ENCODE measurements around the gene FAM78B. TPM values are rescaled to one million over a fixed set of nuclear protein-coding genes. Genes with fewer than 3 reads are reported as not detected.
A peak's percentile ranks its signal among the peaks of the same experiment; 100 is the strongest.

Gene FAM78B
- total RNA-seq, 1 donor from 2014 or later, result 1.9 TPM

DNA sequence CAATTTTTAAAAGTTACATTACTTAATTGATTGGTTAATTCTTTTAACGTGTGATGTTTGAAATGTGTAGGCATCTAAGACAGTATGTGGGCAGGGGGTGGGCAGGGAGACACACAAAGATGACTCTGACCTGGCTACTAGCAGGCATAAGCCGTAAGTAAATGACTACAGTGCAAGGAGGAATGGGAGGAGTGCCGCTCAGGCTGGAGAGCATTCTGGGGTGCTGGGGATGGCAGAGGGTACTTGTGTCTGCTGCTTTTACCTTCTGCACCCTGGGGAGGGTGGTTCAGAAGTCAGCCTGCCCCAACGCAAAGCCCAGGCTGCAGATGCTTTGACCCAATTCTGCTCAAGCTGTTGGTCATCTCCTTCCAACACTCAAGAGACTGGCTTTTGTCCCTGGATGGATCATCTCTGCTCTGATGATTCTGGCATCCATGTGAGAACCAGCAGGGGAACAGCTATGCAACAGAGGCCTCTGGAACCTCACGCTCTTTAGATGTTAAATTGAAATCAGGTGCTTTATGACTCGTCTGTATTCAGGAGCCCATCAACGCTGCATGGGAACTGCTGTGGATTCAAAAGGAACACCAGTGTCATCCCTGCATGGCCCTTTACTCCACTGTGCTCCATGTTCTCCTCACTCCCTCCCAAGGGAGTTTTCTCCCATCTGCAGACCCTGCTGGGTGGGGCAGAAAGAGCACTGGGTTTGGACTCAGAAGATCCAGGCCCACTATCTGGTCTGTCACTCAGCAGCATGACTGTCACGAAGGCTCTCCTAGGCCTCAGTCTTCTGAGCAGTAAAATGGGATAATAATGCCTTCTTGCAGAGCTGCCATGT lies 78.8 kb downstream of the FAM78B start:
- peak; percentile 44 for DNase-seq
- no peaks in the 10 kb centered on the region for H3K36me3 Mint-ChIP-seq (ENCODE audit: low read depth)
- peaks cover 3% of the 10 kb centered on the region for H3K27me3 Mint-ChIP-seq
- intact Hi-C loops (cut with micrococcal nuclease), result no loop called here
- H3K27ac Mint-ChIP-seq, result no peak overlapping the region
- H3K4me1 Mint-ChIP-seq, result peaks cover 14% of the 10 kb centered on the region
- peaks cover 3% of the 10 kb centered on the region for H3K9me3 Mint-ChIP-seq
- H3K4me3 Mint-ChIP-seq, result no peak overlapping the region

DNA sequence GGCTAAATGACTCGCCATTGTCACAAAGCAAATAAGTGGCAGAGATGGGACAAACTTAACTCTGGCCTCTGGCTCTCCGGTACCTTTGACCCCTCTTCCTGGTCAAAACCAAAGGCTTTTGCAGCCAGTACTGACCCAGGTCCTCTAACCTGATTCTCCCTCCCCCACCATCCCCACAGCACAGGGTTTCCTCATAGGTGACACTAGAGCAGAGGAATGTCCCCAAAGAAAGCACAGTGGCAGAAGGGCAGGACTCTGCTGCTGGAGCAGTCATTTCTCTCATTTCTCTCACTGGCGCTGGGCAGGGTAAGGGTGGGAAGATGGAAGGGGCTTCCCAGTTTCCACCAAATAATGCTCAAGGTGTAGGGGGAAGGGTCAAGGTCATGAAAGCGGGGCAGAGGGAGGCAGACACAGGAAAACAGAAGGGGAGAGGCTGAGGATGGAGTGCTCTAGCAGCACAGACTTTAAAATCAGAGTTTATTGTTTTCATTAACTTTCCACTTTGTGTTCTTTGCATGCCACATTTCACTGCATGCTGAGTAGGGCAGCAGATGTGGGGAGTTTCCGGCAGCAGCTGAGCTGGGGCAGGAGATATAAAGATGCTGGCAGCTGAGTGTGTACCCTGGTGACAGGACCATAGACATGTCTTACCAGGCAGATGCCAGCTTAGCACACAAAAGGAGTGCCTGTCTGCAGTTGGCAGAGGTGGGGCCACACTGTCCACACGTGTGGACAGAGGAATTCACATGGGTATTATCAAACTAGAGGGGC lies 80.5 kb downstream of the FAM78B start:
- Mint-ChIP-seq H3K4me1 (peaks cover 20% of the 10 kb centered on the region), H3K4me3 (no peak overlapping the region), H3K27ac (no peak overlapping the region), H3K9me3 (peaks cover 9% of the 10 kb centered on the region), H3K27me3 (no peaks in the 10 kb centered on the region), H3K36me3 (ENCODE audit: low read depth) (no peaks in the 10 kb centered on the region)
- DNase-seq, result no peak
- intact Hi-C loops (cut with micrococcal nuclease), result no loop called here

GRCh38 chr1:166084613-166085012 lies 82.2 kb downstream of the FAM78B start:
- intact Hi-C loops (cut with micrococcal nuclease), result no loop called here
- Mint-ChIP-seq H3K36me3 (ENCODE audit: low read depth) (no peaks in the 10 kb centered on the region), H3K4me3 (no peak overlapping the region), H3K9me3 (peaks cover 6% of the 10 kb centered on the region), H3K27ac (no peak overlapping the region), H3K27me3 (no peaks in the 10 kb centered on the region), H3K4me1 (peaks cover 30% of the 10 kb centered on the region)
- DNase-seq, result no peak

DNA sequence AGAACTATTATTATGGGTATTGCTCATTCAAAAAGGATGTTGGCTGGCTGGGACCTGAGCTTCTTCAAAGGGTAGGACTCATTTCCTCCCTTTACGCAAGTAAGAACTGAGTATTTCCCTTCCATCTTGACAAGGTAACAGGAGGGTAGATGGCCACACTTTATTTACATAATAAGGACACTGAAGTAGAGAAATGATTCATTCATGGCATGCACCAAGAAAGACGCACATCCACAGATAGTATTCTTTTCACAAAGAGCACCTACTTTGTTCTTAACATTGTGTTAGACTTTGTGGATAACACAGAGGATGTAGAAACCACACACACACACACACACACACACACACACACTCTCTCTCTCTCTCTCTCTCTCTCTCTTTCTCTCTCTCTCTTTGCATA lies 82.9 kb downstream of the FAM78B start:
- Mint-ChIP-seq H3K36me3 (ENCODE audit: low read depth) (no peaks in the 10 kb centered on the region), H3K9me3 (peaks cover 6% of the 10 kb centered on the region), H3K4me1 (peaks cover 30% of the 10 kb centered on the region), H3K27ac (peak overlapping the region; percentile 4), H3K4me3 (no peak overlapping the region), H3K27me3 (no peaks in the 10 kb centered on the region)
- intact Hi-C loops (cut with micrococcal nuclease), result no loop called here
- no peak for DNase-seq

DNA sequence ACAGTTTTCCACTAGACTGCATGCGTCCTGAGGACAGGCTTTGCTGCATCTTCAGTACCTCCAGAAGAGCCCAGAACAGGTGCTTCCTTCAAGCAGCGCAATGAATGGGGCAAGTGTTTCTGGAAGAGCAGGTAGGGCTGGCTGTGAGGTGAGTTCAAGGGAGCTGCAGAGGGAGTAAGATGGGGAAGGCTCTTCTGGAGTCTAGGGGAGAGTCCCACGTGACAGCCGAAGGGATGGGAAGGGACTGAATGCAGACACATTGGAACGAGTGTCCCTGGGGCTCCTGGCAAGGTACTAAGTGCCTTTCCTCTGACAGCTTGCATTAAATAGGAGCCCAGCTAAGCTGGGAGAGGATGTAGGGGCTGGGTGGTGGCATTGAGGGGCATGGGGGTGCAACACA lies 84.2 kb downstream of the FAM78B start:
- no peaks in the 10 kb centered on the region for H3K27me3 Mint-ChIP-seq
- H3K27ac Mint-ChIP-seq, result no peak overlapping the region
- no peak for DNase-seq
- H3K9me3 Mint-ChIP-seq, result peaks cover 6% of the 10 kb centered on the region
- H3K4me1 Mint-ChIP-seq, result peaks cover 30% of the 10 kb centered on the region
- intact Hi-C loops (cut with micrococcal nuclease), result no loop called here
- H3K4me3 Mint-ChIP-seq, result no peak overlapping the region
- no peaks in the 10 kb centered on the region for H3K36me3 Mint-ChIP-seq (ENCODE audit: low read depth)

- peak; percentile 72 for DNase-seq
- intact Hi-C loops (cut with micrococcal nuclease), result loop anchor here (2.0 kb wide), 1 partner anchor 90 kb away; no protein-coding TSS in a partner anchor
- H3K27me3 Mint-ChIP-seq, result no peaks in the 10 kb centered on the region
- peak overlapping the region; percentile 17 for H3K27ac Mint-ChIP-seq
- H3K4me3 Mint-ChIP-seq, result peak overlapping the region; percentile 31
- no peaks in the 10 kb centered on the region for H3K36me3 Mint-ChIP-seq (ENCODE audit: low read depth)
- H3K4me1 Mint-ChIP-seq, result peaks cover 30% of the 10 kb centered on the region
- peaks cover 6% of the 10 kb centered on the region for H3K9me3 Mint-ChIP-seq
Measured at GRCh38 chr1:166080967-166081870, 85.6 kb downstream of the FAM78B start.

GRCh38 chr1:166080277-166080966 lies 86.4 kb downstream of the FAM78B start:
- Mint-ChIP-seq H3K36me3 (ENCODE audit: low read depth) (no peaks in the 10 kb centered on the region), H3K27me3 (no peaks in the 10 kb centered on the region), H3K27ac (peak overlapping the region; percentile 17), H3K4me3 (peak overlapping the region; percentile 53), H3K4me1 (peaks cover 30% of the 10 kb centered on the region), H3K9me3 (peaks cover 6% of the 10 kb centered on the region)
- intact Hi-C loops (cut with micrococcal nuclease), result loop anchor here (2.0 kb wide), 1 partner anchor 90 kb away; no protein-coding TSS in a partner anchor
- DNase-seq, result peak; percentile 58

DNA sequence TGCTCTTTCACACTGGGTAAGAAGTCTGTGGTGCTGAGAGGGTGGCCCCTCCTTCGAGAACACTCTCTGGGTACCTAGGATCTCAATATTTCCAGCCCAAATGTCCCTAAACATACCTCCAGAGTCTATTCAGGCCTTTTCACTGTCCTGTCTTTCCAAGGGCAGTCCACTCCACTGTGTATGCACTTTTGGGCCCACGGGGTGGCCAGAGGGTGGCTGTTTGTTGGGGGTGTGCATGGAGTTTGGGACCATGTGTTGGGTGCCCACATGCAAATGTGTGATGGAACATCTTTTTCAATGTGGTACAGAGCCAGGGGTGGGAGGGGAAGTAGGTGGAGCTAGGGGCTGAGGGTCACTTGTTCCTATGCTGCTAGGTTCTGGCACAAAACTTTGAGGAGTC lies 87.5 kb downstream of the FAM78B start:
- Mint-ChIP-seq H3K4me3 (no peak overlapping the region), H3K36me3 (ENCODE audit: low read depth) (no peaks in the 10 kb centered on the region), H3K4me1 (peaks cover 29% of the 10 kb centered on the region), H3K9me3 (peaks cover 6% of the 10 kb centered on the region), H3K27me3 (no peaks in the 10 kb centered on the region), H3K27ac (no peak overlapping the region)
- no peak for DNase-seq
- intact Hi-C loops (cut with micrococcal nuclease), result no loop called here

GRCh38 chr1:166073489-166073888 lies 93.3 kb downstream of the FAM78B start:
- Mint-ChIP-seq H3K36me3 (ENCODE audit: low read depth) (no peaks in the 10 kb centered on the region), H3K27ac (no peak overlapping the region), H3K4me1 (no peaks in the 10 kb centered on the region), H3K27me3 (no peaks in the 10 kb centered on the region), H3K4me3 (no peak overlapping the region), H3K9me3 (peaks cover 4% of the 10 kb centered on the region)
- intact Hi-C loops (cut with micrococcal nuclease), result no loop called here
- no peak for DNase-seq

- Mint-ChIP-seq H3K27me3 (no peaks in the 10 kb centered on the region), H3K4me1 (no peaks in the 10 kb centered on the region), H3K9me3 (peaks cover 4% of the 10 kb centered on the region), H3K27ac (no peak overlapping the region), H3K36me3 (ENCODE audit: low read depth) (no peaks in the 10 kb centered on the region), H3K4me3 (no peak overlapping the region)
- intact Hi-C loops (cut with micrococcal nuclease), result no loop called here
- DNase-seq, result peak; percentile 66
Measured at GRCh38 chr1:166069390-166069789, 97.4 kb downstream of the FAM78B start.

GRCh38 chr1:166066107-166066506 lies 100.7 kb downstream of the FAM78B start:
- no peak for DNase-seq
- H3K9me3 Mint-ChIP-seq, result peaks cover 4% of the 10 kb centered on the region
- no peak overlapping the region for H3K27ac Mint-ChIP-seq
- H3K27me3 Mint-ChIP-seq, result no peaks in the 10 kb centered on the region
- H3K4me1 Mint-ChIP-seq, result no peaks in the 10 kb centered on the region
- H3K36me3 Mint-ChIP-seq (ENCODE audit: low read depth), result no peaks in the 10 kb centered on the region
- intact Hi-C loops (cut with micrococcal nuclease), result no loop called here
- no peak overlapping the region for H3K4me3 Mint-ChIP-seq

- Mint-ChIP-seq H3K36me3 (ENCODE audit: low read depth) (no peaks in the 10 kb centered on the region), H3K27me3 (no peaks in the 10 kb centered on the region), H3K27ac (no peak overlapping the region), H3K9me3 (peaks cover 4% of the 10 kb centered on the region), H3K4me3 (no peak overlapping the region), H3K4me1 (no peaks in the 10 kb centered on the region)
- no peak for DNase-seq
- intact Hi-C loops (cut with micrococcal nuclease), result no loop called here
Measured at GRCh38 chr1:166064951-166065350, 101.8 kb downstream of the FAM78B start.

GRCh38 chr1:166064313-166064926 lies 102.4 kb downstream of the FAM78B start:
- no peak overlapping the region for H3K27ac Mint-ChIP-seq
- H3K9me3 Mint-ChIP-seq, result no peaks in the 10 kb centered on the region
- intact Hi-C loops (cut with micrococcal nuclease), result no loop called here
- no peak for DNase-seq
- no peaks in the 10 kb centered on the region for H3K27me3 Mint-ChIP-seq
- H3K4me1 Mint-ChIP-seq, result no peaks in the 10 kb centered on the region
- no peak overlapping the region for H3K4me3 Mint-ChIP-seq
- H3K36me3 Mint-ChIP-seq (ENCODE audit: low read depth), result no peaks in the 10 kb centered on the region

All from activated CD4-positive, alpha-beta T cell treated with anti-CD3 and anti-CD28 coated beads, Interleukin-2, amount 10 ng/mL, durations not matched to agents 24 days and 14 days (primary cell).